ENCODE results near the gene IFI6. TPM values are rescaled to one million over a fixed set of nuclear protein-coding genes. Genes with fewer than 3 reads are reported as not detected.
A peak's percentile ranks its signal among the peaks of the same experiment; 100 is the strongest.
"Not testable (repeated sequence)": the region's sequence is repeated elsewhere in the genome, so short reads cannot be mapped to it uniquely, and the experiment has no call there.

Gene IFI6
- total RNA-seq, 1 donor from 2014 or later, result 42.1 TPM

DNA sequence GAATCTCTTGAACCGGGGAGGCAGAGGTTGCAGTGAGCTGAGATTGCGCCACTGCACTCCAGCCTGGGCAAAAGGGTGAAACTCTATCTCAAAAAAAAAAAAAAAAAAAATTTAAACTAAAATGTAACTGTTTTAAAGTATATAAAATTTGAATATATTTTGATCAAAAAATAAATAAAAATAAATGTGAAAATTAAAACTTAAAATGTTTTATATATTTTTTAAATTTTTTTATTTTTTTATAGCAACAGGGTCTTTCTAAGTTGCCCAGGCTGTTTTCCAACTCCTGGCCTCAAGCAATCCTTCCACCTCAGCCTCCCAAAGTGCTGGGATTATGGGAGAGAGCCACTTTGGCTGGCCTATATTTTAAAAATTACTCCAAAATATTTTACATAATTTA is 38.6 kb upstream of the IFI6 start:
- H3K27me3 ChIP-seq (ENCODE audit: control insufficient read depth, insufficient read depth, low read length), result no peaks in the 10 kb centered on the region
- DNase-seq (ENCODE audit: low read depth), result no peak
- TF ChIP-seq, protein P1, sequence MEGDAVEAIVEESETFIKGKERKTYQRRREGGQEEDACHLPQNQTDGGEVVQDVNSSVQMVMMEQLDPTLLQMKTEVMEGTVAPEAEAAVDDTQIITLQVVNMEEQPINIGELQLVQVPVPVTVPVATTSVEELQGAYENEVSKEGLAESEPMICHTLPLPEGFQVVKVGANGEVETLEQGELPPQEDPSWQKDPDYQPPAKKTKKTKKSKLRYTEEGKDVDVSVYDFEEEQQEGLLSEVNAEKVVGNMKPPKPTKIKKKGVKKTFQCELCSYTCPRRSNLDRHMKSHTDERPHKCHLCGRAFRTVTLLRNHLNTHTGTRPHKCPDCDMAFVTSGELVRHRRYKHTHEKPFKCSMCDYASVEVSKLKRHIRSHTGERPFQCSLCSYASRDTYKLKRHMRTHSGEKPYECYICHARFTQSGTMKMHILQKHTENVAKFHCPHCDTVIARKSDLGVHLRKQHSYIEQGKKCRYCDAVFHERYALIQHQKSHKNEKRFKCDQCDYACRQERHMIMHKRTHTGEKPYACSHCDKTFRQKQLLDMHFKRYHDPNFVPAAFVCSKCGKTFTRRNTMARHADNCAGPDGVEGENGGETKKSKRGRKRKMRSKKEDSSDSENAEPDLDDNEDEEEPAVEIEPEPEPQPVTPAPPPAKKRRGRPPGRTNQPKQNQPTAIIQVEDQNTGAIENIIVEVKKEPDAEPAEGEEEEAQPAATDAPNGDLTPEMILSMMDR (IDR thresholded peaks at IDR 0.05; ENCODE audit: insufficient read depth, low read length, poor library complexity, severe bottlenecking), result no peak
- H3K36me3 ChIP-seq (ENCODE audit: control insufficient read depth, insufficient read depth, low read length), result no peaks in the 10 kb centered on the region
- H3K4me3 ChIP-seq (ENCODE audit: low read depth, low read length), result no peak overlapping the region

DNA sequence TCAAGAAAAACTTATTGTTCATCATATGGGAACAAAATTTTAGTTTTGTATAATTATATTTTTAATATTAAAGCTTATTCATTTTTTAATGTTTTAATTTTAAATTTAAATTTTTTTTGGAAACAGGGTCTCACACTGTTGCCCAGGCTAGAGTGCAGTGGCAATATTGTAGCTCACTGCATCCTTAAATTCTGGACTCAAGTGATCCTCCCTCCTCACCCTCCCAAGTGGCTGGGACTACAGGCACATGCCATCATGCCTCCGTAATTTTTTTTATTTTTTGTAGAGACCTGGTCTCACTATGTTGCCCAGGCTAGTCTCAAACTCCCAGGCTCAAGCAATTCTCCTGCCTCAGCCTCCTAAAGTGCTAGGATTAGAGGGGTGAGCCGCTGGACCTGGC is 33.6 kb upstream of the IFI6 start:
- Histone ChIP-seq H3K36me3 (ENCODE audit: control insufficient read depth, insufficient read depth, low read length) (no peaks in the 10 kb centered on the region), H3K27me3 (ENCODE audit: control insufficient read depth, insufficient read depth, low read length) (no peaks in the 10 kb centered on the region), H3K4me3 (ENCODE audit: low read depth, low read length) (no peak overlapping the region)
- DNase-seq (ENCODE audit: low read depth), result no peak
- TF ChIP-seq, protein P1 (IDR thresholded peaks at IDR 0.05; ENCODE audit: insufficient read depth, low read length, poor library complexity, severe bottlenecking), result no peak

DNA sequence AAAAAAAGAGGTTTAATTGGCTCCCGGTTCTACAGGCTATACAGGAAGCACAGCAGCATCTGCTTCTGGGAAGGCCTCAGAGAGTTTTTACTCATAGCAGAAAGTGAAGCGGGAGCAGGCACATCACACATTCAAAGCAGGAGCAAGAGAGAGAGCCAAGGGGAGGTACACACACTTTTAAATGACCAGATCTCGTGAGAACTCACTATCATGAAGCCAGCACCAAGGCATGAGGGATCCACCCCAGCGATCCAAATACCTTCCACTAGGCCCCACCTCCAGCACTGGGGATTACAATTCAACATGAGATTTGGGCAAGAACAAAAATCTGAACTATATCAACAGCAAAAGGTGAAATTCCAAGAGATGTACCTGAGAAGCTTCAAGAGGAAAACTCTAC is 33.0 kb upstream of the IFI6 start:
- Histone ChIP-seq H3K4me3 (ENCODE audit: low read depth, low read length) (no peak overlapping the region), H3K27me3 (ENCODE audit: control insufficient read depth, insufficient read depth, low read length) (no peaks in the 10 kb centered on the region), H3K36me3 (ENCODE audit: control insufficient read depth, insufficient read depth, low read length) (no peaks in the 10 kb centered on the region)
- TF ChIP-seq, protein P1 (IDR thresholded peaks at IDR 0.05; ENCODE audit: insufficient read depth, low read length, poor library complexity, severe bottlenecking), result no peak
- DNase-seq (ENCODE audit: low read depth), result no peak

DNA sequence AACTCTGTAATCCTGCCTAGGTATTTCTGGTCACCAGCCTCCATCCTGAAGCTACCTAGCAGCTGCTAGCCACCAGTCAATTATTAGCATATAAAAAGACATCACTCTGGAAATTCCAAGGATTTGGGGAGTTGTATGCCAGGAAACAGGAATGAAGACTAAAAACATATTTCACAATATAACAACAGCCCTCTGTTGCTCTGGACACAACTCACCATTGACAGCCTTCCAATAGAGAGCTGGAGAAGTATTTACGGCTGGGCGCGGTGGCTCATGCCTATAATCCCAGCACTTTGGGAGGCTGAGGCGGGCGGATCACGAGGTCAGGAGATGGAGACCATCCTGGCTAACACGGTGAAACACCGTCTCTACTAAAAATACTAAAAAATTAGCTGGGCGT is 24.8 kb upstream of the IFI6 start:
- not testable (repeated sequence) for H3K27me3 ChIP-seq (ENCODE audit: control insufficient read depth, insufficient read depth, low read length); H3K4me3 ChIP-seq (ENCODE audit: low read depth, low read length); H3K36me3 ChIP-seq (ENCODE audit: control insufficient read depth, insufficient read depth, low read length); DNase-seq (ENCODE audit: low read depth)

DNA sequence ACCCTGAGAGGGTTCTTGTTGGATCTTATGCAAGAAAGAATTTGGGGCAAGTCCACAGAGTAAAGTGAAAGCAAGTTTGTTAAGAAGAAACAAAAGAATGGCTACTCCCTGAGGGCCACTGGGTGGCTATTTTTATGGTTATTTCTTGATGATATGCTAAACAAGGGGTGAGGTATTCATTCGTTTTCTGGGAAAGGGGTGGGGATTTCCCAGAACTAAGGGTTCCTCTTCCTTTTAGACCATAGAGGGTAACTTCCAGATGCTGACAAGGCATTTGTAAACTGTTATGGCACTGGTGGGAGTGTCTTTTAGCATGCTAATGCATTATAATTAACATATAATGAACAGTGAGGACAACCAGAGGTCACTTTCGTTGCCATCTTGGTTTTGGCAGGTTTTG is 18.2 kb upstream of the IFI6 start:
- peaks cover 10% of the 10 kb centered on the region for H3K27me3 ChIP-seq (ENCODE audit: control insufficient read depth, insufficient read depth, low read length)
- TF ChIP-seq, protein P1 (IDR thresholded peaks at IDR 0.05; ENCODE audit: insufficient read depth, low read length, poor library complexity, severe bottlenecking), result no peak
- no peaks in the 10 kb centered on the region for H3K36me3 ChIP-seq (ENCODE audit: control insufficient read depth, insufficient read depth, low read length)
- H3K4me3 ChIP-seq (ENCODE audit: low read depth, low read length), result no peak overlapping the region
- DNase-seq (ENCODE audit: low read depth), result no peak

DNA sequence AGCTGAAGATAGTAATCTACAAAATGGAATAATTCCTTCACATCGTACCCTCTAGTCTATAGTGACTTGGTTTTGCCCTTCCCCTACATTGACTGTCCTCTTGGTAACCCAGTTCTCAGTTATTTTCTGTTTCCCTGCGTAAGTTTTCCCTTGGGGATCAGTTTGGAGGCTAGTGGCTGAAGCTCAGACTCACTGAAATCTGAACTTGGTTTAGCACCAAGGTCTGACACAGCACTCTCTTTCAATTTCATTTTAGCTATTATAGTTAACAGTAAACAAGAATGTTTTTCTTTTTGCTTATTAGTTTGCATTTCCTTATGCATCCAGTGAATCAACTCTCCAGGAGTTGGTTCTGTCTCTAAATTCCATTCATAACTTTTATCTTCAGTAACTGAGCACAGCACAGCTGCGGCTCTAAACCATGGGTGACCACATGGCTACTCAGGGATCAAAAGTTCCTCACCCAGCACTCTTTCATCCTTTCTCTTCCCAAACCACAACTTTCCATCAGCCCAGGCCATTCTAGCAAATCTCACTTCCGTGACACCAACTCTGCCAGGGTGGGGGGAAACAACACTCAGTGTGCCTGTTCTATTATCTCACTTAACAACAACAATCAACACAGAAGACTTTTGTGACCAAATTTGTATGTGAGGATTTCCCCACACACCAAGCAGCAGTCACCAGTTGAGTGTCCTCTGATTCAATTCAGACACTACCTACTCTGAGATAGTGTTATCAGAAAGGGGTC is 17.6 kb upstream of the IFI6 start:
- no peak overlapping the region for H3K4me3 ChIP-seq (ENCODE audit: low read depth, low read length)
- TF ChIP-seq, protein P1 (IDR thresholded peaks at IDR 0.05; ENCODE audit: insufficient read depth, low read length, poor library complexity, severe bottlenecking), result no peak
- peak; percentile 21 for DNase-seq (ENCODE audit: low read depth)

More for the DNA sequence above, 17.6 kb upstream of the IFI6 start:
- Histone ChIP-seq H3K27me3 (ENCODE audit: control insufficient read depth, insufficient read depth, low read length) (peaks cover 11% of the 10 kb centered on the region), H3K36me3 (ENCODE audit: control insufficient read depth, insufficient read depth, low read length) (no peaks in the 10 kb centered on the region)

All from kidney epithelial cell (primary cell).